Peyer's patch (tissue), 4 donors: ENCODE results near the gene CDC20B.
A peak's percentile ranks its signal among the peaks of the same experiment; 100 is the strongest.

Experiments used
- CTCF ChIP-seq, 6 experiments: fragments of 450-650 bp in 4 of 6; fragments of 200-600 bp in 2 of 6; sonication (generic) in 1 of 6; IDR thresholded peaks; one replicate each; pipeline ENCODE4 v1.5.1; 2017 to 2019; ENCODE audit warnings: antibody characterized with exemption in 6 of 6, mild to moderate bottlenecking in 3 of 6, moderate library complexity in 1 of 6
- POLR2A ChIP-seq, 2 donors: fragments of 450-650 bp; IDR thresholded peaks; one replicate each; pipeline ENCODE4 v1.5.1; 2017; ENCODE audit warnings: antibody characterized with exemption in 2 of 2, mild to moderate bottlenecking in 2 of 2, moderate library complexity in 2 of 2

- TF ChIP-seq CTCF (IDR thresholded peaks at IDR 0.05): peak in 1 of 6 experiments; percentile 7
- TF ChIP-seq POLR2A (IDR thresholded peaks at IDR 0.05): no peak
Observed at GRCh38 chr5:55218967-55219366, 46.0 kb upstream of the CDC20B start.
